HCT116 (cell line): ENCODE results near the gene MAGEB1. TPM values are rescaled to one million over a fixed set of nuclear protein-coding genes. Genes with fewer than 3 reads are reported as not detected.

Experiments
- ATAC-seq: fragments of 200-7000 bp; cut with Tn5 transposase; 2 replicates; pipeline ENCODE4 v1.9.1; 2020; ENCODE audit warnings: mild to moderate bottlenecking, moderate library complexity
- BruUV-seq: library from RNA; stranded (reverse); fragments of 400-500 nt; replicated peaks from 2 replicates; lab custom pipeline; 2021; lab: Mats Ljungman, UMichigan
- CTCF ChIA-PET: fragments of 300-600 bp; sonication (Branson Sonifier 250); formaldehyde crosslinking; loops from one replicate; lab custom pipeline; 2021; ENCODE audit warnings: antibody characterized with exemption; lab: Charles Lee
- POLR2A ChIA-PET: fragments of 300-600, 350-600 bp; sonication (Branson Sonifier 250); formaldehyde crosslinking; loops from one replicate; lab custom pipeline; 2021; ENCODE audit warnings: antibody characterized with exemption; lab: Charles Lee
- RAD21 ChIA-PET, 2 experiments: fragments of 300-600 bp; sonication (Branson Sonifier 250); formaldehyde crosslinking; loops; one replicate each; lab custom pipeline; 2023; ENCODE audit warnings: low total read pairs in 2 of 2; ENCODE audit not compliant: uncharacterized antibody in 2 of 2, unreplicated experiment in 2 of 2, low non-redundant PET in 1 of 2; lab: Charles Lee
- DNase-seq: peaks from one replicate; pipeline ENCODE4 v3.0.0-alpha.2; 2010; ENCODE audit warnings: low read depth, low spot score
- H2AFZ ChIP-seq: fragments of 200-600 bp; shearing (Covaris generic), sonication (generic); 2 replicates; pipeline ENCODE4 v1.6.1; 2017; ENCODE audit warnings: low read depth, mixed run types, mixed read lengths, antibody characterized with exemption, low read length; ENCODE audit not compliant: poor library complexity, severe bottlenecking
- H3K27ac ChIP-seq: 2 replicates; pipeline ENCODE4 v1.5.1; 2012; ENCODE audit warnings: low read depth, low read length
- H3K27me3 ChIP-seq: fragments of 200-600 bp; sonication (generic); 2 replicates; pipeline ENCODE4 v1.6.1; 2016; ENCODE audit warnings: mixed run types, low read length, mixed read lengths; ENCODE audit not compliant: insufficient read depth
- H3K36me3 ChIP-seq, 2 experiments: fragments of 200-500 bp in 1 of 2; fragments of 200-600 bp in 1 of 2; sonication (Bioruptor generic) in 1 of 2; sonication (generic) in 1 of 2; 2 replicates each; pipeline versions ENCODE4 v1.5.1 to v1.6.1; 2014 to 2016; ENCODE audit warnings: low read length in 2 of 2, inconsistent platforms in 1 of 2, mixed read lengths in 1 of 2, mixed run types in 1 of 2; ENCODE audit not compliant: insufficient read depth in 2 of 2, control insufficient read depth in 1 of 2
- H3K4me1 ChIP-seq, 2 experiments: fragments of 200-600 bp in 1 of 2; sonication (generic) in 1 of 2; 2 replicates each; pipeline versions ENCODE4 v1.5.1 to v1.6.1; 2012 to 2017; ENCODE audit warnings: low read length in 2 of 2, inconsistent platforms in 1 of 2, mild to moderate bottlenecking in 1 of 2, mixed read lengths in 1 of 2, mixed run types in 1 of 2, moderate library complexity in 1 of 2; ENCODE audit not compliant: insufficient read depth in 2 of 2, control insufficient read depth in 1 of 2
- H3K4me2 ChIP-seq: fragments of 200-600 bp; sonication (generic); 2 replicates; pipeline ENCODE4 v1.6.1; 2017; ENCODE audit warnings: mixed run types, low read length, mixed read lengths
- H3K4me3 ChIP-seq, 2 experiments: fragments of 200-600 bp in 1 of 2; sonication (generic) in 1 of 2; replicated peaks in 1 of 2; 2 replicates each; pipeline ENCODE4 v1.5.1; 2011 to 2016; ENCODE audit warnings: low read length in 2 of 2, control low read depth in 1 of 2, low read depth in 1 of 2, mild to moderate bottlenecking in 1 of 2, mixed read lengths in 1 of 2, mixed run types in 1 of 2
- H3K79me2 ChIP-seq: fragments of 200-600 bp; sonication (generic); 2 replicates; pipeline ENCODE4 v1.6.1; 2017; ENCODE audit warnings: mild to moderate bottlenecking, mixed run types, low read length, moderate library complexity, mixed read lengths; ENCODE audit not compliant: insufficient read depth
- H3K9ac ChIP-seq: fragments of 200-600 bp; sonication (generic); 2 replicates; pipeline ENCODE4 v1.6.1; 2016; ENCODE audit warnings: low read length, mixed read lengths
- H3K9me2 ChIP-seq: fragments of 200-600 bp; sonication (generic), shearing (Covaris generic); 2 replicates; pipeline ENCODE4 v1.6.1; 2017; ENCODE audit warnings: mixed run types, mild to moderate bottlenecking, moderate library complexity; ENCODE audit not compliant: insufficient read depth
- H3K9me3 ChIP-seq, 2 experiments: fragments of 200-500 bp in 1 of 2; fragments of 200-600 bp in 1 of 2; sonication (Bioruptor generic) in 1 of 2; sonication (generic) in 1 of 2; 2 replicates each; pipeline ENCODE4 v1.6.1; 2014 to 2017; ENCODE audit warnings: low read length in 2 of 2, mixed read lengths in 2 of 2, inconsistent platforms in 1 of 2, low read depth in 1 of 2, mild to moderate bottlenecking in 1 of 2, mixed run types in 1 of 2, moderate library complexity in 1 of 2; ENCODE audit not compliant: control insufficient read depth in 1 of 2, insufficient read depth in 1 of 2
- H4K20me1 ChIP-seq: fragments of 200-600 bp; sonication (generic), shearing (Covaris generic); 2 replicates; pipeline ENCODE4 v1.6.1; 2017; ENCODE audit warnings: mixed run types, mild to moderate bottlenecking, moderate library complexity; ENCODE audit not compliant: insufficient read depth
- ATF3 ChIP-seq: IDR thresholded peaks from 2 replicates; pipeline ENCODE4 v1.6.1; 2012
- CEBPB ChIP-seq: IDR thresholded peaks from 2 replicates; pipeline ENCODE4 v1.6.1; 2012; ENCODE audit warnings: low read depth
- CTCF ChIP-seq, 3 experiments: fragments of 200-600 bp in 1 of 3; sonication (generic) in 1 of 3; IDR thresholded peaks in 2 of 3; conservative IDR thresholded peaks in 1 of 3; 2 replicates each; pipeline ENCODE4 v1.5.1; 2012 to 2017; ENCODE audit warnings: low read depth in 2 of 3, low read length in 2 of 3, antibody characterized with exemption in 1 of 3, borderline replicate concordance in 1 of 3, control low read depth in 1 of 3, mild to moderate bottlenecking in 1 of 3, mixed read lengths in 1 of 3, mixed run types in 1 of 3, moderate library complexity in 1 of 3; ENCODE audit not compliant: insufficient read depth in 1 of 3
- EGR1 ChIP-seq: IDR thresholded peaks from 2 replicates; pipeline ENCODE4 v1.6.1; 2012; ENCODE audit warnings: low read depth
- ELF1 ChIP-seq: IDR thresholded peaks from 2 replicates; pipeline ENCODE4 v1.6.1; 2012; ENCODE audit warnings: low read depth, borderline replicate concordance
- EZH2 ChIP-seq: fragments of 200-600 bp; sonication (generic); IDR thresholded peaks from 2 replicates; pipeline ENCODE4 v1.6.1; 2017; ENCODE audit warnings: antibody characterized with exemption, mixed run types
- EZH2phosphoT487 ChIP-seq: fragments of 200-600 bp; IDR thresholded peaks from 2 replicates; pipeline ENCODE4 v1.6.1; 2018; ENCODE audit warnings: antibody characterized with exemption, borderline replicate concordance
- JUND ChIP-seq: IDR thresholded peaks from 2 replicates; pipeline ENCODE4 v1.6.1; 2012
- POLR2AphosphoS5 ChIP-seq: IDR thresholded peaks from 2 replicates; pipeline ENCODE4 v1.6.1; 2011; ENCODE audit warnings: mild to moderate bottlenecking, low read depth, low read length, moderate library complexity
- YY1 ChIP-seq: IDR thresholded peaks from 2 replicates; pipeline ENCODE4 v1.6.1; 2011; ENCODE audit warnings: low read length, low read depth, moderate library complexity, mild to moderate bottlenecking; ENCODE audit not compliant: insufficient replicate concordance; ENCODE audit errors: extremely low read depth
- ZBTB33 ChIP-seq: IDR thresholded peaks from 2 replicates; pipeline ENCODE4 v1.6.1; 2011; ENCODE audit warnings: mild to moderate bottlenecking, low read length, moderate library complexity; ENCODE audit not compliant: insufficient replicate concordance; ENCODE audit errors: extremely low read depth
- intact Hi-C: fragments of 100-400 bp; cut with micrococcal nuclease; formaldehyde crosslinking; loops from 2 replicates; pipeline ENCODE4 v1.10.0; 2022
- total RNA-seq: library from RNA; stranded (reverse); gene quantifications from one replicate; pipeline ENCODE4 v1.2.1, GENCODE V29; 2021; ENCODE audit not compliant: unreplicated experiment
- TF ChIP-seq, protein P1 (sequence below): IDR thresholded peaks from 2 replicates; pipeline ENCODE4 v1.6.1; 2012; ENCODE audit warnings: low read depth

Gene MAGEB1
- total RNA-seq, 1 experiment from 2014 or later = 0.69 TPM

GRCh38 chrX:30220661-30221060, 26.3 kb upstream of the MAGEB1 start:
- Histone ChIP-seq H3K9me3 (no peaks in the 10 kb centered on the region), H3K79me2 (peaks cover 40% of the 10 kb centered on the region), H3K9me2 (no peaks in the 10 kb centered on the region), H3K9ac (no peak overlapping the region), H3K4me3 (no peak overlapping the region), H3K27me3 (no peaks in the 10 kb centered on the region), H3K4me1 (peaks cover 0 to 3% of the 10 kb centered on the region in 2 experiments; a peak in 1 of 4 replicates), H4K20me1 (no peaks in the 10 kb centered on the region), H2AFZ (no peak overlapping the region), H3K27ac (no peak overlapping the region), H3K36me3 (peaks cover 0 to 3% of the 10 kb centered on the region in 2 experiments; a peak in 2 of 4 replicates), H3K4me2 (no peak overlapping the region)
- RAD21 ChIA-PET = no interaction called here
- TF ChIP-seq EGR1 = no peak
- intact Hi-C loops = no loop called here
- CTCF ChIA-PET = no interaction called here
- ATAC-seq (no peak), DNase-seq (no peak)
- no TSS peak for BruUV-seq
- POLR2A ChIA-PET = interaction anchor here (0.7 kb wide), 1 partner anchor 263 kb away, joined by 5 read pairs; no protein-coding TSS in a partner anchor

DNA sequence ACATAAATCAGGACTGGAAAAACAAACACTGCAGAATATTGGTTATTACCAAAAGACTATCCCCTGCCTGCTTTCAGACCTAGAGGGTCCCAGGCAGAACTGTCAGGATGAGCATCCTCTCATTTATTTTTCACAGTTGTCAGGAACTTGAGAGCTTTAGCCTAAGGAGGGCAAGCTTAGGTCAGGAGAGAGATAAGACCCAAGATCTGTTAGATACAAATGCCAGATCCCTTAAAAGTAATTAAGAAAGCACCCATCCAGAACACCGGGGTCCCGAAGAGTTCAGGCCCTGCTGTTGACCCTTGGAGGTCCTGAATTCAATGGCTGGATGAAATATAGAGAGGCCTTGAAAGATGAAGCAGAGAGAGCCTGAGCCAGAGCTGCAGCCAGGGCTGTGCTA, 22.4 kb upstream of the MAGEB1 start:
- H2AFZ ChIP-seq = no peak overlapping the region
- no peaks in the 10 kb centered on the region for H3K4me1 ChIP-seq
- CTCF ChIA-PET = no interaction called here
- H3K27ac ChIP-seq = no peak overlapping the region
- ATAC-seq (no peak), DNase-seq (no peak)
- intact Hi-C loops = no loop called here
- no peak overlapping the region for H3K9ac ChIP-seq
- H3K4me2 ChIP-seq = no peak overlapping the region
- no peaks in the 10 kb centered on the region for H4K20me1 ChIP-seq
- POLR2A ChIA-PET = no interaction called here
- no peaks in the 10 kb centered on the region for H3K9me3 ChIP-seq
- 0 out of 2 replicates have a peak, but pooled peaks cover 4% of the 10 kb centered on the region for H3K79me2 ChIP-seq
- H3K4me3 ChIP-seq = no peak overlapping the region
- BruUV-seq = no TSS peak
- peaks cover 0 to under 1% of the 10 kb centered on the region in 2 experiments; a peak in 2 of 4 replicates for H3K36me3 ChIP-seq
- no peaks in the 10 kb centered on the region for H3K27me3 ChIP-seq
- no peaks in the 10 kb centered on the region for H3K9me2 ChIP-seq
- RAD21 ChIA-PET = no interaction called here
- TF ChIP-seq ATF3 (no peak), EZH2phosphoT487 (no peak), EGR1 (no peak), CTCF (IDR thresholded peaks at IDR 0.05 in 2 of 3, conservative IDR thresholded peaks at IDR 0.05 in 1 of 3; ENCODE audit: borderline replicate concordance in 1 of 3, insufficient read depth in 1 of 3, low read depth in 2 of 3, low read length in 2 of 3) (no peak), YY1 (no peak), EZH2 (no peak), ZBTB33 (no peak), ELF1 (no peak), POLR2AphosphoS5 (no peak), CEBPB (no peak), JUND (no peak)
- TF ChIP-seq, protein P1, sequence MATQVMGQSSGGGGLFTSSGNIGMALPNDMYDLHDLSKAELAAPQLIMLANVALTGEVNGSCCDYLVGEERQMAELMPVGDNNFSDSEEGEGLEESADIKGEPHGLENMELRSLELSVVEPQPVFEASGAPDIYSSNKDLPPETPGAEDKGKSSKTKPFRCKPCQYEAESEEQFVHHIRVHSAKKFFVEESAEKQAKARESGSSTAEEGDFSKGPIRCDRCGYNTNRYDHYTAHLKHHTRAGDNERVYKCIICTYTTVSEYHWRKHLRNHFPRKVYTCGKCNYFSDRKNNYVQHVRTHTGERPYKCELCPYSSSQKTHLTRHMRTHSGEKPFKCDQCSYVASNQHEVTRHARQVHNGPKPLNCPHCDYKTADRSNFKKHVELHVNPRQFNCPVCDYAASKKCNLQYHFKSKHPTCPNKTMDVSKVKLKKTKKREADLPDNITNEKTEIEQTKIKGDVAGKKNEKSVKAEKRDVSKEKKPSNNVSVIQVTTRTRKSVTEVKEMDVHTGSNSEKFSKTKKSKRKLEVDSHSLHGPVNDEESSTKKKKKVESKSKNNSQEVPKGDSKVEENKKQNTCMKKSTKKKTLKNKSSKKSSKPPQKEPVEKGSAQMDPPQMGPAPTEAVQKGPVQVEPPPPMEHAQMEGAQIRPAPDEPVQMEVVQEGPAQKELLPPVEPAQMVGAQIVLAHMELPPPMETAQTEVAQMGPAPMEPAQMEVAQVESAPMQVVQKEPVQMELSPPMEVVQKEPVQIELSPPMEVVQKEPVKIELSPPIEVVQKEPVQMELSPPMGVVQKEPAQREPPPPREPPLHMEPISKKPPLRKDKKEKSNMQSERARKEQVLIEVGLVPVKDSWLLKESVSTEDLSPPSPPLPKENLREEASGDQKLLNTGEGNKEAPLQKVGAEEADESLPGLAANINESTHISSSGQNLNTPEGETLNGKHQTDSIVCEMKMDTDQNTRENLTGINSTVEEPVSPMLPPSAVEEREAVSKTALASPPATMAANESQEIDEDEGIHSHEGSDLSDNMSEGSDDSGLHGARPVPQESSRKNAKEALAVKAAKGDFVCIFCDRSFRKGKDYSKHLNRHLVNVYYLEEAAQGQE = no peak
